OCI-LY7 (cell line): ENCODE measurements around the gene C12orf75.

Experiments
- EZH2phosphoT487 ChIP-seq: fragments of 200-600 bp; sonication (generic); IDR thresholded peaks from 2 replicates; pipeline ENCODE4 v1.6.1; 2018; ENCODE audit warnings: low read depth, borderline replicate concordance, mild to moderate bottlenecking, mixed run types, antibody characterized with exemption, low read length, moderate library complexity, mixed read lengths
- TF ChIP-seq, protein P1 (sequence below): fragments of 200-600 bp; sonication (generic); conservative IDR thresholded peaks from 2 replicates; pipeline ENCODE4 v1.5.1; 2014; ENCODE audit warnings: mild to moderate bottlenecking, antibody characterized with exemption, low read length, moderate library complexity, mixed read lengths

GRCh38 chr12:105341010-105341409 is 10.5 kb downstream of the C12orf75 start:
- TF ChIP-seq, protein P1, sequence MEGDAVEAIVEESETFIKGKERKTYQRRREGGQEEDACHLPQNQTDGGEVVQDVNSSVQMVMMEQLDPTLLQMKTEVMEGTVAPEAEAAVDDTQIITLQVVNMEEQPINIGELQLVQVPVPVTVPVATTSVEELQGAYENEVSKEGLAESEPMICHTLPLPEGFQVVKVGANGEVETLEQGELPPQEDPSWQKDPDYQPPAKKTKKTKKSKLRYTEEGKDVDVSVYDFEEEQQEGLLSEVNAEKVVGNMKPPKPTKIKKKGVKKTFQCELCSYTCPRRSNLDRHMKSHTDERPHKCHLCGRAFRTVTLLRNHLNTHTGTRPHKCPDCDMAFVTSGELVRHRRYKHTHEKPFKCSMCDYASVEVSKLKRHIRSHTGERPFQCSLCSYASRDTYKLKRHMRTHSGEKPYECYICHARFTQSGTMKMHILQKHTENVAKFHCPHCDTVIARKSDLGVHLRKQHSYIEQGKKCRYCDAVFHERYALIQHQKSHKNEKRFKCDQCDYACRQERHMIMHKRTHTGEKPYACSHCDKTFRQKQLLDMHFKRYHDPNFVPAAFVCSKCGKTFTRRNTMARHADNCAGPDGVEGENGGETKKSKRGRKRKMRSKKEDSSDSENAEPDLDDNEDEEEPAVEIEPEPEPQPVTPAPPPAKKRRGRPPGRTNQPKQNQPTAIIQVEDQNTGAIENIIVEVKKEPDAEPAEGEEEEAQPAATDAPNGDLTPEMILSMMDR: no peak
- no peak for TF ChIP-seq EZH2phosphoT487
